ENCODE measurements around the gene BTBD9. TPM values are rescaled to one million over a fixed set of nuclear protein-coding genes. Genes with fewer than 3 reads are reported as not detected.

BTBD9 gene
- polyA plus RNA-seq, 2 of the 4 experiments (the other 2 are of a cell fraction), result 2.3 to 4.6 TPM

DNA sequence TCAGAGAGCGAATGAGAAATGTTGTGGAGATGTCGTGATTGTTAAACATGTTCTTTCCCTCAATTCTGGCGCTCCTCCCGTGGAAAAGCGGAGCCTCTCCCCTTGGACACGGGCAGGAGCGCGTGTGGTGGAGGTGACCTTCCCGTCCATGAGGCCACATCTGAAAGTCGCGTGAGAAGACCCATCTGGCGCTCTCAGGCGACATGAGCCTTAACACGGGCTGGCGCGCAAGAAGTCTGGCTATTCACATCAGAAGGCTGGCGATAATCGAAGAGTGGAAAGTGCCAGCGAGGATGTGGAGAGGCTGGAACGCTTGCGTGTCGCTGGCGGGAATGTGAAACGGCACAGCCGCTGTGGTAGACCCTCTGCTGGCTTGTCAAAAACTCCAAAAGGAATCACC, 478.9 kb downstream of the BTBD9 start:
- FAIRE-seq, result no peak
- Histone ChIP-seq H3K4me2 (no peak overlapping the region), H3K27ac (no peak overlapping the region), H3K4me1 (peaks cover 4% of the 10 kb centered on the region; the same call in 2 of the 3 replicates), H3K9me3 (no peaks in the 10 kb centered on the region), H3K4me3 (no peak overlapping the region)
- ATAC-seq, result no peak
- CTCF ChIA-PET, result no interaction called here
- 94% methylated on average over 25 of the region's 25 CpGs for WGBS (ENCODE audit: missing lambda C conversion rate)
- TF ChIP-seq RAD21 (conservative IDR thresholded peaks at IDR 0.05 in 1 of 2, IDR thresholded peaks at IDR 0.05 in 1 of 2) (no peak), FOSB (CRISPR knock-in tag; IDR thresholded peaks at IDR 0.05) (no peak)
- TF ChIP-seq, protein P1, sequence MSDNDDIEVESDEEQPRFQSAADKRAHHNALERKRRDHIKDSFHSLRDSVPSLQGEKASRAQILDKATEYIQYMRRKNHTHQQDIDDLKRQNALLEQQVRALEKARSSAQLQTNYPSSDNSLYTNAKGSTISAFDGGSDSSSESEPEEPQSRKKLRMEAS (IDR thresholded peaks at IDR 0.05), result no peak
- POLR2A ChIA-PET, result no interaction called here
- DNase-seq (ENCODE audit: low read depth in 1 of 2, low spot score in 1 of 2), result no peak

DNA sequence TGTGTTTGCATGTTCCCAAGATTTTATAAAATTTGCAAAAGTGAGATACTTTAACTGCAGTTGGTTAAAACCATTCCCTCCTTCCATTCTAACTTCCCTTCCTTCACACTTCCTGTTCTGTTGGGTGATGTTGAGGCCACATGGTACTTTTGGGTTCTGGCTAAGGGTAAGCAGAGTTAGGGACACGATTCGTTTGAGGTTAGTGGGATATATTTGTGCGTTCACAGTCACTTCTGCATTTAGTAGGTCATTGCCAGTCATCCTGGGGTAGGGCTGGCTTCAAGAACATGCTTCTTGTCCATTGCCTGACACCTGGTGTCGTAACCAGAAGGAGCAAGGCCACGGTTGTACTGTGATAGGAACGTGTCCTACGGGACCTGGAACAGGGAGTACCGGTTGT, 480.1 kb downstream of the BTBD9 start:
- DNase-seq (ENCODE audit: low read depth in 1 of 2, low spot score in 1 of 2), result no peak
- TF ChIP-seq HOXB5 (CRISPR knock-in tag; IDR thresholded peaks at IDR 0.05), result no peak
- no peak for TF ChIP-seq POLR2AphosphoS2 (conservative IDR thresholded peaks at IDR 0.05; ENCODE audit: low read length)
- no peak for TF ChIP-seq JUNB (IDR thresholded peaks at IDR 0.05)
- TF ChIP-seq CHD4 (IDR thresholded peaks at IDR 0.05; ENCODE audit: borderline replicate concordance), result no peak
- TF ChIP-seq TP53 (CRISPR knock-in tag; IDR thresholded peaks at IDR 0.05), result no peak
- TF ChIP-seq JUN (IDR thresholded peaks at IDR 0.05), result no peak
- no peak for TF ChIP-seq RCOR1 (IDR thresholded peaks at IDR 0.05; ENCODE audit: low read depth, low read length)
- ChIA-PET POLR2A (no interaction called here), CTCF (no interaction called here)
- 91% methylated on average over 5 of the region's 8 CpGs for WGBS (ENCODE audit: missing lambda C conversion rate)
- no peak for FAIRE-seq
- no peak overlapping the region for H3K27ac ChIP-seq
- H3K4me1 ChIP-seq, result peaks cover 15% of the 10 kb centered on the region
- H3K9me3 ChIP-seq, result no peaks in the 10 kb centered on the region
- H3K4me3 ChIP-seq, result no peak overlapping the region
- no peak for ATAC-seq
- H3K4me2 ChIP-seq, result no peak overlapping the region

- WGBS (ENCODE audit: missing lambda C conversion rate), result 86% methylated on average over 14 of the region's 14 CpGs
- Histone ChIP-seq H3K4me3 (no peak overlapping the region), H3K4me2 (no peak overlapping the region), H3K4me1 (peaks cover 15% of the 10 kb centered on the region), H3K9me3 (no peaks in the 10 kb centered on the region), H3K27ac (no peak overlapping the region)
- no peak for TF ChIP-seq BHLHE40 (IDR thresholded peaks at IDR 0.05; ENCODE audit: low read depth, low read length)
- no peak for TF ChIP-seq ZC3H11A (IDR thresholded peaks at IDR 0.05)
- no peak for TF ChIP-seq TP53 (CRISPR knock-in tag; IDR thresholded peaks at IDR 0.05)
- FAIRE-seq (no peak), ATAC-seq (no peak), DNase-seq (ENCODE audit: low read depth in 1 of 2, low spot score in 1 of 2) (no peak)
- ChIA-PET POLR2A (no interaction called here), CTCF (no interaction called here)
Observed at GRCh38 chr6:38158762-38159350, 480.9 kb downstream of the BTBD9 start.

DNA sequence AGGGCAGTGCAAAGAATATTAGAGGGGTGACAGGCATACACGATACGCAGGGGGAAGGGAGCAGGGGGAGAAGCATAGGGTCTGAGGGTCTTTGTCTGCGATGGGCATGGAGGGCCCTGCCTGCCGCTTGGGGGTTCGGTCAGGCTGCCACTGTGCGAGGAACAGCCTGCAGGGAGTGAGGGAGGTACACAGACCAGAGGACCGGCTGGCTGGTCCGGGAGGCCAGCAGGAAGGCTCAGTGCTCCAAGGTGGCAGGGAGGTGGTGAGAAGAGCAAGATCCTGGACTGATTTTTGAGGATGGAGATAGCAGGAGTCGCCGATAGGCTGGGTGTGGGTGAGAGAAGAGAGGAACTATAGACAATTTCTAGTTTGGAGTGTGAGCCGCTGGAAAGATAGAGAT, 481.8 kb downstream of the BTBD9 start:
- WGBS (ENCODE audit: missing lambda C conversion rate), result 95% methylated on average over 11 of the region's 11 CpGs
- Histone ChIP-seq H3K4me2 (no peak overlapping the region), H3K9me3 (no peaks in the 10 kb centered on the region), H3K4me1 (peaks cover 15% of the 10 kb centered on the region), H3K27ac (no peak overlapping the region), H3K4me3 (no peak overlapping the region)
- DNase-seq (ENCODE audit: low read depth in 1 of 2, low spot score in 1 of 2) (no peak), ATAC-seq (no peak), FAIRE-seq (no peak)
- TF ChIP-seq SREBF2 (IDR thresholded peaks at IDR 0.05), result no peak
- ChIA-PET CTCF (no interaction called here), POLR2A (no interaction called here)

GRCh38 chr6:38156818-38157565, 482.7 kb downstream of the BTBD9 start:
- ChIA-PET POLR2A (no interaction called here), CTCF (no interaction called here)
- WGBS (ENCODE audit: missing lambda C conversion rate), result 98% methylated on average over 9 of the region's 10 CpGs
- Histone ChIP-seq H3K9me3 (no peaks in the 10 kb centered on the region), H3K27ac (no peak overlapping the region), H3K4me3 (no peak overlapping the region), H3K4me1 (peaks cover 15% of the 10 kb centered on the region), H3K4me2 (no peak overlapping the region)
- TF ChIP-seq NPAS2 (CRISPR knock-in tag; IDR thresholded peaks at IDR 0.05; ENCODE audit: borderline replicate concordance), result no peak
- TF ChIP-seq EHF (CRISPR knock-in tag; IDR thresholded peaks at IDR 0.05), result no peak
- TF ChIP-seq, protein P2, sequence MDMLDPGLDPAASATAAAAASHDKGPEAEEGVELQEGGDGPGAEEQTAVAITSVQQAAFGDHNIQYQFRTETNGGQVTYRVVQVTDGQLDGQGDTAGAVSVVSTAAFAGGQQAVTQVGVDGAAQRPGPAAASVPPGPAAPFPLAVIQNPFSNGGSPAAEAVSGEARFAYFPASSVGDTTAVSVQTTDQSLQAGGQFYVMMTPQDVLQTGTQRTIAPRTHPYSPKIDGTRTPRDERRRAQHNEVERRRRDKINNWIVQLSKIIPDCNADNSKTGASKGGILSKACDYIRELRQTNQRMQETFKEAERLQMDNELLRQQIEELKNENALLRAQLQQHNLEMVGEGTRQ (IDR thresholded peaks at IDR 0.05), result no peak
- TF ChIP-seq FOSB (CRISPR knock-in tag; IDR thresholded peaks at IDR 0.05), result no peak
- TF ChIP-seq TP53 (CRISPR knock-in tag; IDR thresholded peaks at IDR 0.05), result no peak
- no peak for TF ChIP-seq SREBF2 (IDR thresholded peaks at IDR 0.05)
- no peak for TF ChIP-seq PHF8 (IDR thresholded peaks at IDR 0.05; ENCODE audit: borderline replicate concordance, low read depth)
- no peak for TF ChIP-seq HOXB5 (CRISPR knock-in tag; IDR thresholded peaks at IDR 0.05)
- TF ChIP-seq ZSCAN20 (CRISPR knock-in tag; IDR thresholded peaks at IDR 0.05), result no peak
- TF ChIP-seq, protein P3, sequence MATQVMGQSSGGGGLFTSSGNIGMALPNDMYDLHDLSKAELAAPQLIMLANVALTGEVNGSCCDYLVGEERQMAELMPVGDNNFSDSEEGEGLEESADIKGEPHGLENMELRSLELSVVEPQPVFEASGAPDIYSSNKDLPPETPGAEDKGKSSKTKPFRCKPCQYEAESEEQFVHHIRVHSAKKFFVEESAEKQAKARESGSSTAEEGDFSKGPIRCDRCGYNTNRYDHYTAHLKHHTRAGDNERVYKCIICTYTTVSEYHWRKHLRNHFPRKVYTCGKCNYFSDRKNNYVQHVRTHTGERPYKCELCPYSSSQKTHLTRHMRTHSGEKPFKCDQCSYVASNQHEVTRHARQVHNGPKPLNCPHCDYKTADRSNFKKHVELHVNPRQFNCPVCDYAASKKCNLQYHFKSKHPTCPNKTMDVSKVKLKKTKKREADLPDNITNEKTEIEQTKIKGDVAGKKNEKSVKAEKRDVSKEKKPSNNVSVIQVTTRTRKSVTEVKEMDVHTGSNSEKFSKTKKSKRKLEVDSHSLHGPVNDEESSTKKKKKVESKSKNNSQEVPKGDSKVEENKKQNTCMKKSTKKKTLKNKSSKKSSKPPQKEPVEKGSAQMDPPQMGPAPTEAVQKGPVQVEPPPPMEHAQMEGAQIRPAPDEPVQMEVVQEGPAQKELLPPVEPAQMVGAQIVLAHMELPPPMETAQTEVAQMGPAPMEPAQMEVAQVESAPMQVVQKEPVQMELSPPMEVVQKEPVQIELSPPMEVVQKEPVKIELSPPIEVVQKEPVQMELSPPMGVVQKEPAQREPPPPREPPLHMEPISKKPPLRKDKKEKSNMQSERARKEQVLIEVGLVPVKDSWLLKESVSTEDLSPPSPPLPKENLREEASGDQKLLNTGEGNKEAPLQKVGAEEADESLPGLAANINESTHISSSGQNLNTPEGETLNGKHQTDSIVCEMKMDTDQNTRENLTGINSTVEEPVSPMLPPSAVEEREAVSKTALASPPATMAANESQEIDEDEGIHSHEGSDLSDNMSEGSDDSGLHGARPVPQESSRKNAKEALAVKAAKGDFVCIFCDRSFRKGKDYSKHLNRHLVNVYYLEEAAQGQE (IDR thresholded peaks at IDR 0.05), result no peak
- no peak for ATAC-seq
- no peak for FAIRE-seq
- no peak for DNase-seq (ENCODE audit: low read depth in 1 of 2, low spot score in 1 of 2)

Data from A549 (cell line).